ENCODE measurements around the gene TMEM178B.

DNA sequence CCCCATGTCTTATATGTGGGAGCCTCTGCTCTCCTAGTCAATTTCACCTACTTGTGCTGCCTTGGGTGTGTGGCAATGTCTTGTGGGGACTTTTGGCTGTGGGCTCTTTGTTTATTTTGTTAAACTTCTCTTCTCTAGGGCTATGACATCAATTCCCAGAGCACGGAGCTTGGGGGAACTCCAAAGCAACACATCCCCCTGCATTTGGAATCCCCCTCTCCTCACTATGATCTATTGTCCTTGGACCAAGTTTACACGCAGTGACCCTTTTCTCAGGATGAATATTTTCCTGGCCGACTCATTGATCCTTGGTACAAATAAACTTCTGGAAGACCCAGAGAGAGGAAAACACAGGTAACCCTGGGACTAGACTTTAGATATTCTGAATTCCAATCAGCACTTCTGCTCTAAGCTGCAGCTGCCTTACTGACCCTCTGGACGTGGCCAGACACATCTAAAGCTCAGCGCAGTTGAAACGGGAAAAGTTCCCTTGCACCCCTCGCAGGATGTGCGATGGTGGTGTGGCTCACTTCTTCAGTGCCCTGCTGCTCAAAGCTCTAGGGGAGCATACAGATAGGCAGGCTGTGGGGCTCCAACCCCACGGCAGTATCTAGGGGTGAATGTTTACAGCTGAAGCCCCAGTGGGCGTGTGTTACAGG lies 110.8 kb downstream of the TMEM178B start:
- no peak for TF ChIP-seq POLR2A (IDR thresholded peaks at IDR 0.05; ENCODE audit: low read length)
- no peak for TF ChIP-seq GATA1 (IDR thresholded peaks at IDR 0.05; ENCODE audit: low read depth, low read length)
